ENCODE measurements around the gene RUFY4.

The RUFY4 gene

DNA sequence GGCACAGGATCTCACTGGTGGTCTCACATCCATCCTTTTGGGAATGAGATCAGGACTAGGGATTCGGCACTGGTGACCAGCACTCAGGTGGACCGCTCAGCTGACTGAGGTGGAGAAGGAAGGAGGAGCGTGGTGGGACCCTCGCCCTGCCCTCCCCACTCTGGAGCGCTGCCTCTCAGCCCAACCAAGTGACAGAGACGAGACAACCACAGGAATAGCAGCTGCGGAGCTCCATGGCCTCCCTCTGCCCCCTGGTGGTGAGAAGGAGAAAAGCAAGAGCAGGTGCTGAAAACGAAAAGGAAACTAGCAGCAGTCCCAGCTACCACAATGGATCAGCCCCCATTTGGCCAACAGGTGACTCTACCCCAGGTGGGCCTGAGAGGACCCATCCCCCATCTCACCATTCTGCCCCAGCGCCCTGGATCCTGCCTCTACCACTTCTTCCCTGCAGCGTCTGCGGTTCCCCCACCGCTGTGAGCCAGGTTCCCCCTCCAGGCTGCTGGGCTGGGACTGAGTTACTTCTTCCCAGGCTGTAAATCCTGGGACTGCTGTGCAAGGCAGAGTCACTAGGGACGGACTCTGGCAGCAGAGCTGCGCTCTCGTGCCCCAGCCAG is at the start of gene RUFY4:
TSS of gene RUFY4 (plus strand) at position 533 of the 614 bp plus-strand sequence. CDS start 1,353 bp downstream, outside the sequence.
- peak; percentile 27 for FAIRE-seq

DNA sequence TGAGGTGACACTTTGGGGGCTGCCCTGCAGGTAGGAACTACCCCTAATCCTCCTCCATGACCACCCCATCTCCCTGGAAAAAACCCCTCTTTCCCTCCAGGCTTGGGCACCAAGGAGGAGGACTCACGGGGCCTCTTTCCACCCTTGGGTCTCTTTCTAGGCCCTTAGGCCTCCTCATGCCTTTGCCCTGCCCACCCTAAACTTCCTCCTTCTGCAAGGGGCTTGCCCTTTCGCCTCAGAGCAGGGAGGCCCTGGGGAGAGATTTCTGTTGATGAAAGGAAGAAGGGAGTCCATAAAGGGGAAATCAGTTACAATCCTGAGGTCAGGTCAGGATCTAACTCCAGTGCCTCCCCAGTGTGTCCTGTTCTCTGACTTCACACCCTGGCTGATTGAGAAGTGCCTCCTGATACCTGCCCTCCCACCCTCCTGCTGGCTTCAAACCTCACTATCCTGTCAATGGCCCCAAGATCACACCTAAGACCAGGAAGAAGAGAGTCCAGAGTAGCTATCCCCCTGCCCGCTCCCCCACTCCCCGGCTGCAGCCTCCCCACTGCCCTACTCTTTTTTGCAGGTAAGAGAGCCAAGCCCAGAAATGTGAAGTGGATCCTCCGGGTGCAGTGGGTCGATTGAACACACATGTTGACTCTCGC is 49.5 kb upstream of the RUFY4 start:
- FAIRE-seq = no peak

GRCh38 chr2:218020281-218020680 is 48.8 kb upstream of the RUFY4 start:
- FAIRE-seq = no peak

GRCh38 chr2:218020966-218021535 is 48.0 kb upstream of the RUFY4 start:
- no peak for FAIRE-seq

GRCh38 chr2:218021536-218022071 is 47.4 kb upstream of the RUFY4 start:
- no peak for FAIRE-seq

- FAIRE-seq = no peak
These were observed 46.8 kb upstream of the RUFY4 start for GRCh38 chr2:218022131-218022850.

GRCh38 chr2:218022851-218023530 is 46.1 kb upstream of the RUFY4 start:
- no peak for FAIRE-seq

DNA sequence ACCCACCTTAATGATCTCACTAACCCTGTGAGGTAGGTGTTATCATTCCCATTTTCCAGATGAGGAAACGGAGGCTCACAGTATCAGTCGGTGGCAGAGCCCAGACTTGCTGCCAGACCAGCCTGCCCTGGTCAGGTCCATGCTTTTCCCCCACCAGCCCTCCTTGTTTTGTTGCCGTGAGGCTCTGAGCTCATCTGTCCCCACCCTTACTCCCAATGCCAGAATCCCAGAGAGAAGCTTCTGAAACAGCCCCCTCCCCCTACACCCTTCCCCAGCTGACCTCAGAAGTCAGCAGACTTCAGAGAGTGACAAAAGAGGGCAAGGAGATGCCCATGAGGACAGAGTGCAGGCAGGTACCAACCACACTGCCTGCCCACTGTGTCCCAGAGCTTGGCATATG is 45.4 kb upstream of the RUFY4 start:
- FAIRE-seq = no peak

DNA sequence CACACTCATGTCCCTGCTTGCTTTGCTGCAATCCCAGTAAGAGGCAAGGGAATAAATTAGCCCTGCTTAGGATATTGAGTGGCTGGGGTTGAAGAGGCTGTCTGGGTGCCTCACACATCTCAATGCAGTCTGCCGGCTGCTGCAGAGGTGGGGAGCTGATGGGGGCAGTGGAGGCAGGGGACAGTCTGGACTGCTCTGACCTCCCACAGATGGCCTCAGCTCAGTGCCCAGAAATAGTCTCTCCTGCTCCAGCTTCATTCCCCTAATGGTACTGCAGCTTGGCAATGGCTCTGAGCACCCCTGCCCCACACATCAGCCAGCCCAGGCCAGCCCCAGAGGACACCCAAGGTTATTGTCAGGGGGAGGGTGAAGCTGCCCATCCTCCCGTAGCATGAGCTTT is 44.7 kb upstream of the RUFY4 start:
- no peak for FAIRE-seq

DNA sequence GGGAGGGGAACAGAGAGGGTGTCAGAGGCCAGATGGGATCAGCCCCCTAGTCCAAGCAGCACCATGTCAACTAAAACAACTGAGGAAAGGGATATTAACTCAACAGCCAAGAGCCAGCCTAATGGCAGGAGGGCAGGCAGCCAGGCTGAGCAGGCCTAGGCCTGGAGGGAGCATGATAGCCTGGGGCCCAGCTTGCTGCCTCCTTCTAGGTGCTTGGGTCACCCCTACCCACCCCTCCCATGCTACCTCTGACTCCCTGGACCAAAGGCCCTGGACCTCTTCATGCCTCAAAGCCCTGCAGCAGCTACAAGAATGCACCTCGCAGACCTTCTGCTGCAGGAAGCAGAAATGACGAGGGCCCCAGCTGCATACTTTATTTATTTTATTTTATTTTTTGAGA is 44.2 kb upstream of the RUFY4 start:
- FAIRE-seq = no peak

DNA sequence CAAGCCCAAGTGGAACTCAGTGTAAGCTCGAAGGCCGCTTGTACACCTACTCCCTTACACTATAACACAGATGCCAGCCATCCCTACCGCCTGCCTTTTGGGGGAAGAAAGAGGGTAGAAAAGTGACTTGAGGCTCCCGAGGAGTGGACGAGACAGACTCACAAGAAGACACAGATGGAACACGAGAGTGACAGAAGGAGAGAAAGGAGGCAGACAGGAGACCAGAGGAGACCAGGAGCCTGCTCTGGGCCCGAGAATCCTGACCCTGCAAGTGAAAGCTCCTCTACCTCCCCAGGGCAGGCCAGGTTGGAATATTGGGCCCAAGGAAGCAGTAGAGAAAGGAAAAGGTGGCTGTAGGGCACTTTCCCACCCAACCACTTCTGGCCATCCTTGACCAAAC is 42.8 kb upstream of the RUFY4 start:
- no peak for FAIRE-seq

DNA sequence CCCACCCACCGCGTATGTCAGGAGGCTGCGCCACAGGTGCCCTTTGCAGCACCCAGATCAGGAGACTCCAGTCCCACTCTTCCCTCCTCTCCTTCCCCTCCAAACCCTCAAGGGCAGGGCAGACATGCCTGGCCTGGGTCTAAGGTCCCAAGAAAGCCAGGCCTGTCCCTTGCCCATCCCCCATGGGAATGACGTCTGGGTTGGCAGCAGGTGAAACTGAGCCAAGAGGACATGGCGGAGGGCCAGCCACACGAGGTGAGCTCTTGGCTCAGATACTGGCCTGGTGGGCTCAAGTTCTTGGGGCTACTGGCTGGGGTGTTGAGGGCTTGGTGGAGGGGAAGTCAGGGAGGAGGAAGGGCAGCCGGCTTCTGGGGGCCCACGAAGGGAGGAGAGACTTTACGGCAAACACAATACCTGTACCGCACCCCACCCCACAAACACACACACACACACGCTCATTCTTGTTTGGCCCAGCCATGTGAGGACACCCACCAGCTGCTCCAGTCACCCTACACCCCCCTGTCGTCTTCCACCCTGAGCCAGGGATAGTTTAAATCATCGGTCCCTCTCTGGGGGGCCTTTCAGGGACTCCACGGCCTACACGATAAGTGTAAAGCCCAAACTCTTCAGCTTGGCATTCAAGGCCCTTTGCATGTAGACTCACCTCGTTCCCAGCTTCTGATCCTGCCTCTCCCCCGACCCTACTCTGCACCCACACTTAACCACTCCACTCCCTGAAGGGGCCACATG is 42.2 kb upstream of the RUFY4 start:
- no peak for FAIRE-seq

DNA sequence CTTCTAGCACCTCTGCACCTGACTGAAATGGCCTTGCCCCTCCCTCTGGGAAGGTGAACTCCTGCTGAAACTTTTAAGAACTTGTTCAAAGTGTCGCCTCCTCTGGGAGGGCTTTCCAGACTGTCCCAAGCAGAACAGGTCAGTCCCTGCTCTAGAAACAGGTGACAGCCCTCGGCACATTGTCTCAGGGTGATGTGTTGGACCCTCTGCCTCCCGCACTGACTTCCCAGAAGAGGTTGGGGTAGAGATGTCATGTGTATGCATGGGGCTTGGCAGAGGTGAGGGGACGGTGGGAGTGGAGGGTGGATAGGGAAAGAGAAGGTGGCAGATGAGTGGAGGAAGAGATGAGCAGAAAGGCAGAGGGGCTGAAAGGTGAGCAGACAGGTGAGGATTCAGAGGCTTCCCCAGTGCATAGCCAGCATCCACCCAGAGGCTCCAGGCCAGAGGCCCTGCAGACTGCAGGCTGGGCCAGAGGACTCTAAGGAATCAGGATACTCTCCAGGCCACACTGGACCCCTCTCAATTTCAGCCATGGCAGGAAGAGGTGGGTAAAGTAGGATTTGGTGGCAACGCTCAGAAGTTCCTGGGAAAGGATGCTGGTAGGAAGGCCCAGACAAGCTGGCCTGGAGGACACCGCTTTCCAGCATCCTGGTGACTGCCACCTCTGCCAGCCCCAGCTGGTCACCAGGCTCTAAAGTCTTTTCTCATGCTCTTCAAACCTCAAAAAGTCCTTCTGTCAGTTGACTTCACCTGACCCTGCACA is 41.4 kb upstream of the RUFY4 start:
- FAIRE-seq = no peak

DNA sequence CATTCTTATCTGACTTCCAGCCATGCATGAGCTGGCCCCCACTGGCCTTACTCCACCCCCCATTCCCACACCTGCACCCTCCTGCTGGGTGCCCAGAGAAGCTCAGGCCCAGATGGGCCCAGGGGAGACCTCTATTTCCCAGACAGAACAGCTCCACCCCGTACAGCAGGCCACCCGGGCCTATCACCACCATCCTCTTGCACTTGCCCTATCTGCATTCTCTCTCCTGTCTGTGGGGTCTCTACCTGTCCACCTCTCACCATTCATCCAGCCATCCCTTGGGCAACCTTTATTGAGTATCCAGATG is 40.9 kb upstream of the RUFY4 start:
- no peak for FAIRE-seq

- no peak for FAIRE-seq
These were observed 40.3 kb upstream of the RUFY4 start for GRCh38 chr2:218028562-218029348.

- FAIRE-seq = no peak
These were observed 39.4 kb upstream of the RUFY4 start for GRCh38 chr2:218029366-218030360.

- FAIRE-seq = no peak
These were observed 38.5 kb upstream of the RUFY4 start for GRCh38 chr2:218030409-218031195.

GRCh38 chr2:218031261-218031660 is 37.8 kb upstream of the RUFY4 start:
- FAIRE-seq = no peak

Data from islet of Langerhans (tissue), 1 donor.